Measurements from ENCODE around the gene VAMP8.
A peak's percentile ranks its signal among the peaks of the same experiment; 100 is the strongest.
"Not testable (repeated sequence)": the region's sequence is repeated elsewhere in the genome, so short reads cannot be mapped to it uniquely, and the experiment has no call there.

Gene VAMP8

DNA sequence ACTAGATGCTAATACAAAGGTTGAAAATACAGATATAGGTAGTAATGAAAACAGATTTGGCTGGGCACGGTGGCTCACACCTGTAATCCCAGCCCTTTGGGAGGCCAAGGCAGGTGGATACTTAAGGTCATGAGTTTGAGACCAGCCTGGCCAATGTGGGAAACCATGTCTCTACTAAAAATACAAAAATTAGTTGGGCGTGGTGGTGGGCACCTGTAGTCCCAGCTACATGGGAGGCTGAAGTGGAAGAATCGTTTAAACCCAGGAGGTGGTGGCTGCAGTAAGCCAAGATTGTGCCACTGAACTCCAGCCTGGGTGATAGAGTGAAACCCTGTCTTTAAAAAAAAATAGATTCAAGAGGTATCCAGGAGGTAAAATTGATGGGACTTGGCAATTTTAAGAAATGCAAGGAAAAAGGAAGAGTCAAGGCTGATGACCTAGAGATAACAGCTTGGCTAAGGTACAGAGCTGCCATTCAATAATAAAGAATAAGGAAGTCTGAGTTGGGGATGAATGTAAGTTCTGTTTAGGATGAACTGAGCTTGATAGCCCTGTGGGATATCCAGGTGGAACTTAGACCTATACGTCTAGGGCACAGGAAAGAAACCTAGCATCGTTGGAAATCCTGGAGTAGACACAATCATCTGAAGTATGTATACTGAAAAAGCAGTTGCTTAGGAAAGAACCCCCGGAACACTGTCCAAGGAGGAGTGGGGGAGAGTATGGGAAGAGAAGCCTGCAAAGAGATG is 29.4 kb upstream of the VAMP8 start:
- DNase-seq: no peak

DNA sequence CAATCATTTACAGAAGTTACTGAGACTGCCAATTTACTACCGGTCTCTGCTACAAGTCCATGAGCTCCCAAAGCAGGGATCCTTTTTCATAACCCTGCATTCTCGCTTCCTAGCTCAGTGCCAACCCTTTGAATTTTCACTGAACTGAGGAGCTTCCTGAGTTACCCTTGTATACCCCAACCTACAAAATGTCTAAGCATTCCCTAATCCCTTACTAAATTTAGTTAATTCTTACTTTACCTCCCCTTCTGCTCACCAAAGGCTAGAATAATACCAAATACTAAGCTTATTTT is 28.8 kb upstream of the VAMP8 start:
- DNase-seq: no peak

GRCh38 chr2:85549095-85549494 is 28.3 kb upstream of the VAMP8 start:
- DNase-seq: no peak

DNA sequence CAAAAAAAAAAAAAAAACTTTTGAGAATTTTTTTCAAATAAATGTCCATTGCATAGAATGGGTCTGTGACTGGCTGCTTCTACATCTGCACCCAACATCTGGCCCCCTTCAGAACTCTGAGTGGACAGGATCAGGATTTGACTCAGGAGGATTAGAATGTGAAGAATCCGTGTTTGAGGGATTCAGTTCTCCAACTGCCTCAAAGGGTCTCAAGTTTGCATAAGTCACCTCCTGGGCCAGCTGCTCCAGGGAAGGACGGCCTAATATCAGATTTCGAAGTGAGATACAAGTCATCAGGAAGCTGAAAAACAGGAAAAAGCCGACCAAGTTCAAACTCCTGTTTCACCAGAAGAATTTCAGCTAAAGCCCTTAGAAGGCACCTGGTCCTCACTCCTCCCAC is 27.6 kb upstream of the VAMP8 start:
- no peak for DNase-seq

DNA sequence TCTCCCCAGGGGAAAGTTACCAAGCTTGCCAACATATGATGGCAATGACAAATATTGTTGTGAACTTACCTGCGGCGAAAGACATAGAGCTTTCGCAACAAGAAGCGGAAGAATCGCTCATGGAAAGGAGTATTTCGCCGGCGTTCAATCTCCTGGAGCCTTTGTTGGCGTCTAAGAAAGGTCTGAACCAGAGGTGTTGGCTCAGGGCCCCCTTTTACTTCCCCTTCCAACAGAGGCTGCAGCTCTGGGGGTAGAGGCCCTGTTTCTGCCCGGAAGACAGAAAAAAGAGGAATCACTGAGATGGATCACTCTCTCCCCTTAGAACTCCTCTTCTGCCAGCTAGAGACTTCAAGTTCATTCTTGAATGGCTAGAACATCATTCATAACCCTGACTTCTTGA is 26.9 kb upstream of the VAMP8 start:
- DNase-seq: no peak

- DNase-seq: peak; percentile 83 to 88
These were observed 25.4 kb upstream of the VAMP8 start for GRCh38 chr2:85551698-85552678.

- no peak for DNase-seq
These were observed 24.2 kb upstream of the VAMP8 start for GRCh38 chr2:85553184-85553583.

DNA sequence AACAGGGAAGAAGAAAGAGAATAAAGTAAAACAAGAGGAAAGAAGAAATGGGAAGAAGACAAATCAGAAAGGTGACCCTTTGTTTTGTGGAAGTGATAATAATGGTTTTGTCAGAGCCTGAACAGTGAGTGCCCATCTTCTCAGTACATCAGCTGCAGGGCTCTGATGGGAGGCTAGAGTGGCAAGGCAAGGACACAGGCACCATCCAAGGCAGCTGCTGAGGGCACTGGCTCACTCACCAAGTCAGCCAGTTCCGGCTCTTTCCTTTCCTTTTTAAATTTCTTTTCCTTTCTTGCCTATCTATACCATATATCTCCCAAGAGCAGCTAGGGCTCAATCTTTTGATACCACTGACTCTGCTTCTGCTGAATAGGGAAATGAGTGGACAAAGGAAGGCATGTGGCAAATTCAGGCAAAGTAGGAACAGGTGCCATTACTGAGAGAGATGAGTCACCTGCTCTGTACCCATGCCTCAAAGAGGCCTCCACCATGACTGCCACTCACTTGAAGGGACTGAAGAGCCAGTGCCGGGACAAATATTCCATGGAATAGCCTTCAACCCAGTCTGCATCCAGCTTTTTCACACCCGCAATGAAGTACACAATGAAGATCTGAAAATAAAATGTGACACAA is 22.3 kb upstream of the VAMP8 start:
- no peak for DNase-seq

- no peak for DNase-seq
These were observed 20.3 kb upstream of the VAMP8 start for GRCh38 chr2:85557130-85557529.

- no peak for DNase-seq
These were observed 19.2 kb upstream of the VAMP8 start for GRCh38 chr2:85558160-85558559.

DNA sequence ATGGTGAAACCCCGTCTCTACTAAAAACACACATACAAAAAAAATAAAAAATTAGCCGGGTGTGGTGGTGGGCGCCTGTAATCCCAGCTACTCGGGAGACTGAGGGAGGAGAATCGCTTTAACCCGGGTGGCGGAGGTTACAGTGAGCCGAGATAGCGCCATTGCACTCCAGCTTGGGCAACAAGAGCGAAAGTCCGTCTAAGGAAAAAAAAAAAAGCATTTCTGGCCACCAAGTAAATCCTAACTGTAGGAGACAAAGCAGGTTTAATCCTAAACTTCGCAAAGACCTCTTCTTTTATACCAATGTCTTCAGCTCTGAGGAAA is 17.0 kb upstream of the VAMP8 start:
- not testable (repeated sequence) for DNase-seq

GRCh38 chr2:85560812-85561279 is 16.5 kb upstream of the VAMP8 start:
- no peak for DNase-seq

- peak; percentile 93 for DNase-seq
These were observed 15.8 kb upstream of the VAMP8 start, which contains the start of gene GGCX for GRCh38 chr2:85561280-85562212. Gene GGCX (minus strand): TSS chr2:85561493. CDS start chr2:85561428, 65 bp downstream.

GRCh38 chr2:85564144-85564563 is 13.2 kb upstream of the VAMP8 start:
- no peak for DNase-seq

DNA sequence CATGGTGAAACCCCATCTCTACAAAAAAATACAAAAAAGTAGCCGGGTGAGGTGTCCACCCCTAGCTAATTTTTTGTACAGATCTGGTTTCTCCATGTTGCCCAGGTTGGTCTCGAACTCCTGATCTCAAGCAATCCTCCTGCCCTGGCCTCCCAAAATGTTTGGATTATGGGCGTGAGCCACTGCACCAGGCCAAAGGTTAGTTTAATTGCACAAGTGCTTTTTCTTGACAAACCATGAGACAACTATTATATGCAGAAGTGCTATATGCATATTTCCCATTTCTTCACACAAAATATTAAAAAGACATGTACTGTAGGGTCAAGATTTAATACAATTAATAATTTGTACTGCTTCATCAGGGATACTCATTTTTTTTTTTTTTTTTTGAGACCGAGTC is 11.1 kb upstream of the VAMP8 start:
- no peak for DNase-seq

GRCh38 chr2:85575739-85576138 is 1.6 kb upstream of the VAMP8 start:
- no peak for DNase-seq

- DNase-seq: no peak
These were observed 362 bp upstream of the VAMP8 start for GRCh38 chr2:85577063-85577385.

DNA sequence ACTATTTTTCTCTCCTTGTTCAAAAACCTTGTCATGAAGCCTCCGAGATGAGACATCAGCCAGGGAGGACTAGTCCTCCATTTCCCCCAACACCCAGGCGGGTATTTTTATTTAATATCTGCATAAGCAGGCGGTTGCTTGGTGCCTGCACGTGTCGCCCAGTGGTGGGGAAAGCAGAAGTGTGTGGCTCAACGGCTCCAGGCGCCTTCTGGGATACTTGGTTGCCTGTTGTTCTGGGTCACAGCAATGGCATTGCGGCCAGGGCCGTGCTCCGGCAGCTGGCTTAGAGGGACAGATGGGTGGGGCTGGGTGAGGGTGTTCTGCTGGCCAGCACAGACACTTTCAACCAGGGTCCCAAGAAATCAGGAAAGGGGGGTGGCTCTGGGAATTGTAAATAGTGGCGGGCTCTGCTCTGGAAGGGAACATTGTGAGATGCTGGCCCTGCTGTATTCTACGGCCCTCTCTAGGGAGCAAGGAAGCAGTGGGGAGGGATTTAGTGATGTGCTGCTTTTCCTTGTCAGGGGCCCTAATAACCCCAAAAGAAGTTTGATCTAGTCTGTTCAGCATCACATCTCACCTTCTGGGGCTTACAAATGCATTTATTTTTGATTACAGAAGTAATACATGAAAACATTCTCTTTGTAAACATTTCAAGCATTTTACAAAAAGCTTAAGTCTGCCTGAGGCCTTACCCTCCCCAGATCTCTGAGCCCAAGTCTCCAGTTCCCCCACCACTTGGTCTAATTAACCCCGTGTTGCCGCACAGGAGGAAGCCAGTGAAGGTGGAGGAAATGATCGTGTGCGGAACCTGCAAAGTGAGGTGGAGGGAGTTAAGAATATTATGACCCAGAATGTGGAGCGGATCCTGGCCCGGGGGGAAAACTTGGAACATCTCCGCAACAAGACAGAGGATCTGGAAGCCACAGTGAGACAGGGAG is 1.1 kb downstream of the VAMP8 start:
- DNase-seq: no peak

DNA sequence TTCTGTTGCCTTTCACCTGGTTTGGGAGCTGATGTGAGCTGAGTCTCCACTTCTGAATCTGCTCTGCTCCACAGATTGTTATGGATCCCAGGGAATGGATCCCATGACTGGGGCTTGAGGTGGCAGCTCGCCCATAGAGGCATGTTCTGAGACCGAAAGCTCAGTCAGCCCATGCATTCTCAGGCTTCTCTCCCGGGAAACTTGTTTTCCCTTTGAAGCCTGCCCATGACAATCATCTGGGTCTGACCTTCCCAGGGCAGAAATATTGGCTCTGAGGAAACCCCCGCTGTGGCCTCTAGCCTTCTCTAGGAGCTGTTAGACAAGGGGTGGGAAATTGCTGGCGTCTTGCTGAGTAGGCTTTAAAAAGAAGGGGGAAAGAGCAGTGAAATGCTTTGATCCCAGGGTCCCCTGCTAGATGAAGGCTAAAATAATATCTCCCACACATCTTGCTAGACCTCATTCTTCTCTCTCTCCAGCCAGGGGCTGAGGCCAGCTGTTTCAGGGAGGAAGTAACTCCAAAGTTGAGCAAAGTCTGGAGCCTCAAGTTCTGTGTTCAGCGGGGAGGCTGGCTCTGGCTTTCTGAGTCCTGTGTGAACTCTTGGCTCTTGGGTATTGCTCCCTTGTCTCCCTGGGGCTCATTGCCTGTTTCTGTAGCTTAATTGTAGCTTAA is 2.0 kb downstream of the VAMP8 start:
- DNase-seq: no peak

DNA sequence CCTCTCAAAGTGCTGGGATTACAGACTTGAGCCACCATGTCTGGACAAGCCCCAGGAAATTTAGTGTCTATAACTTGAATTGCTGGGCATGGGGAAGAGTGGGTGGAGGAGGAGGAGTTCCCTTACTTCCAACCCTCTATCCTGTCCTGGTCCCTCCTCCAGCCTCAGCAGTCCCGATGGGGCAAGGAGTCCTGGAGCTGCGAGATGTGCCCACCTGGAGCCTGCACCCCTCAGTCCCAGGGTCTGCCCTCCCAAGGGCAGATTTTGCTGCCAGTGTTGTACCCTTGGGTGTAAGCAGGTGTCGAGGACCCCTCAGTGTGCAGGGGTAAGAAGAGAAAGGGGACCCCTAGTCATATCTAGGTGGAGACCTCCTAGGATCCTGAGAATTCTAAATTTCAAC is 2.8 kb downstream of the VAMP8 start:
- no peak for DNase-seq

GRCh38 chr2:85582492-85582891 is 5.1 kb downstream of the VAMP8 start:
- DNase-seq: no peak
